ENCODE measurements around the gene UBE2G1. TPM values are rescaled to one million over a fixed set of nuclear protein-coding genes. Genes with fewer than 3 reads are reported as not detected.
"Not testable (repeated sequence)": the region's sequence is repeated elsewhere in the genome, so short reads cannot be mapped to it uniquely, and the experiment has no call there.

The UBE2G1 gene
- total RNA-seq, 1 donor from 2014 or later = 65.1 TPM

DNA sequence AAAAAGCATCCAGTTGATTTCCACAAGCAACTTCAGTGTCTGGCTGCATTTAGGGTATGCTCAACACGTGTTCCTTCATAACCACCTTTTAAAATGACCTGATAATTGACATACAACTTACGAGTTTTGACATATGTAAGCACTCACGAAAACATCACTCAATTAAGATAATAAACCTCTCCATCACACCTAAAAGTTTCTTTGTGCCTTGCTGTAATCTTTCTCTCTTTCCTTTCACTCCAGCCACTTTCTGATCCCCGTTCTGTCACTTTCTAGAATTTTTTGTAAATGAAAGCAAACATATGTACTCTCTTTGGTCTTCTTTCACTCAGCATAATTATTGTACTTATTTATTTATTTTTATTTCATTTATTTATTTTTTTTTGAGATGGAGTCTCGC, 20.7 kb upstream of the UBE2G1 start:
- Mint-ChIP-seq H3K4me3 (ENCODE audit: unreplicated experiment) (no peak overlapping the region), H3K9me3 (ENCODE audit: unreplicated experiment) (no peaks in the 10 kb centered on the region), H3K27me3 (ENCODE audit: unreplicated experiment) (peaks cover 10% of the 10 kb centered on the region), H3K4me1 (ENCODE audit: unreplicated experiment) (no peaks in the 10 kb centered on the region), H3K36me3 (ENCODE audit: unreplicated experiment) (no peaks in the 10 kb centered on the region), H3K27ac (ENCODE audit: unreplicated experiment) (no peak overlapping the region)
- TF ChIP-seq, protein P1, sequence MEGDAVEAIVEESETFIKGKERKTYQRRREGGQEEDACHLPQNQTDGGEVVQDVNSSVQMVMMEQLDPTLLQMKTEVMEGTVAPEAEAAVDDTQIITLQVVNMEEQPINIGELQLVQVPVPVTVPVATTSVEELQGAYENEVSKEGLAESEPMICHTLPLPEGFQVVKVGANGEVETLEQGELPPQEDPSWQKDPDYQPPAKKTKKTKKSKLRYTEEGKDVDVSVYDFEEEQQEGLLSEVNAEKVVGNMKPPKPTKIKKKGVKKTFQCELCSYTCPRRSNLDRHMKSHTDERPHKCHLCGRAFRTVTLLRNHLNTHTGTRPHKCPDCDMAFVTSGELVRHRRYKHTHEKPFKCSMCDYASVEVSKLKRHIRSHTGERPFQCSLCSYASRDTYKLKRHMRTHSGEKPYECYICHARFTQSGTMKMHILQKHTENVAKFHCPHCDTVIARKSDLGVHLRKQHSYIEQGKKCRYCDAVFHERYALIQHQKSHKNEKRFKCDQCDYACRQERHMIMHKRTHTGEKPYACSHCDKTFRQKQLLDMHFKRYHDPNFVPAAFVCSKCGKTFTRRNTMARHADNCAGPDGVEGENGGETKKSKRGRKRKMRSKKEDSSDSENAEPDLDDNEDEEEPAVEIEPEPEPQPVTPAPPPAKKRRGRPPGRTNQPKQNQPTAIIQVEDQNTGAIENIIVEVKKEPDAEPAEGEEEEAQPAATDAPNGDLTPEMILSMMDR (IDR thresholded peaks at IDR 0.05) = no peak
- no peak for DNase-seq (ENCODE audit: extremely low spot score, unreplicated experiment)

DNA sequence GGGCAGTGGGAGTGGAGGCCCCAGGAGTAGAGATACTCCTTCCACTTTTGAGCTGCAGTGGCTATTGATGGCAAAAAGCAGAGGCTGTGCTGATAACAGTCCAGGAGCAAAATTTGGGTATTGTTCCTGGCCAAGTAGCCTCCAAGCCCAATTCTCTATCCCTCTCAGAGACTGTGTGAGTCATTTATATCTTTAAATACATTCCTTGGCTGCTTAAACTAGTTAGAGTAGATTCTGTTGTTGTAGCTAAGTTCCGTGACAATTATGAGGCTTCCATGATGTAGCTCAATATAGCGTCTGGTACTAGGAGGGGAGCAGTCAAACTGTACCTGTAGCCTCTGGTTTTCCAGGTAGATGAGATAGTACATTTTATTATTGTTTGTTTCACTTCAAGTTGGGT, 19.9 kb upstream of the UBE2G1 start:
- Mint-ChIP-seq H3K4me3 (ENCODE audit: unreplicated experiment) (no peak overlapping the region), H3K4me1 (ENCODE audit: unreplicated experiment) (no peaks in the 10 kb centered on the region), H3K27ac (ENCODE audit: unreplicated experiment) (no peak overlapping the region), H3K27me3 (ENCODE audit: unreplicated experiment) (peaks cover 10% of the 10 kb centered on the region), H3K36me3 (ENCODE audit: unreplicated experiment) (no peaks in the 10 kb centered on the region), H3K9me3 (ENCODE audit: unreplicated experiment) (no peaks in the 10 kb centered on the region)
- TF ChIP-seq, protein P1 (IDR thresholded peaks at IDR 0.05) = no peak
- DNase-seq (ENCODE audit: extremely low spot score, unreplicated experiment) = no peak

DNA sequence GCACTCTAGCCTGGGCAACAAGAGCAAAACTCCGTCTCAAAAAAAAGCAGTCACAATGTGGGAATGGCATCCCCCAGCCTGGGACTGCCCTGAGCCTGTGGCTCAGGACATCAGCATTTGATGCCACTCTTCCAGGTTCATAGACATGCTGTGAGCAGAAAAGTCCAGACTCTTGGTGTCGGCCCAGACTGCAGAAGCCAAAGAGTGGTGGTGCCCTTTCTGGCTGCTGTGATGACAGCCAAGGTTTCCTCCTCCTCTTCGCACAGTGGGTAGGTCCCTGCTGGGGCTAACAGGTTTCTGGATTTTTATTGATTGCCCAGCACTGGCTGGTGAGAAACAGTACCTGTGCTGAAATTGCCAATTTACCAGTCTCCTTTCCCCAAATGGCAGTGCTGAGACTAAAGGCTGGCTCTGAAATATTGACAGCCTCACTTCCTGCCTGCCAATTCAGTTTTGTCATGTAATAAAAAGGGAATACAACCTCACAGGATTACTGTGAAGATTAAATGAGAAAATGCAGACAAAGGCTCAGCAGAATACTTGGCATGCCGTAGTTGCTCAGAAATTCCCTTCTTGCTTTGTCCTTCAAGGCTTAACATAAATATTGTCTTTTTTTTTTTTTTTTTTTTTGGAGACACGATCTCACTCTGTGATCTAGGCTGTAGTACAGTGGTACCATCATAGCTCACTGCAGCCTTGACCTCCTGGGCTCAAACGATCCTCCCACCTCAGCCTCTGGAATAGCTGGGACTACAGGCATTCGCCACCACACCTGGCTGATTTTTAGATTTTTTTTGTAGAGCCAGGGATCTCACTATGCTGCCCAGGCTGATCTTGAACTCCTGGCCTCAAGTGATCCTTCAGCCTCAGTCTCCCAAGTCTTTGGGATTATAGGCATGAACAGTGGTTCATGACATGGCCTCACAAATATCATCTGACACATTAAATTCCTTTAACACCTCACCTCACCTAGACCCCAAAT, 15.5 kb upstream of the UBE2G1 start:
- peaks cover 10% of the 10 kb centered on the region for H3K27me3 Mint-ChIP-seq (ENCODE audit: unreplicated experiment)
- H3K4me1 Mint-ChIP-seq (ENCODE audit: unreplicated experiment) = no peaks in the 10 kb centered on the region
- H3K27ac Mint-ChIP-seq (ENCODE audit: unreplicated experiment) = no peak overlapping the region
- no peak overlapping the region for H3K4me3 Mint-ChIP-seq (ENCODE audit: unreplicated experiment)
- H3K36me3 Mint-ChIP-seq (ENCODE audit: unreplicated experiment) = no peaks in the 10 kb centered on the region
- H3K9me3 Mint-ChIP-seq (ENCODE audit: unreplicated experiment) = no peaks in the 10 kb centered on the region
- TF ChIP-seq, protein P1 (IDR thresholded peaks at IDR 0.05) = no peak
- no peak for DNase-seq (ENCODE audit: extremely low spot score, unreplicated experiment)

DNA sequence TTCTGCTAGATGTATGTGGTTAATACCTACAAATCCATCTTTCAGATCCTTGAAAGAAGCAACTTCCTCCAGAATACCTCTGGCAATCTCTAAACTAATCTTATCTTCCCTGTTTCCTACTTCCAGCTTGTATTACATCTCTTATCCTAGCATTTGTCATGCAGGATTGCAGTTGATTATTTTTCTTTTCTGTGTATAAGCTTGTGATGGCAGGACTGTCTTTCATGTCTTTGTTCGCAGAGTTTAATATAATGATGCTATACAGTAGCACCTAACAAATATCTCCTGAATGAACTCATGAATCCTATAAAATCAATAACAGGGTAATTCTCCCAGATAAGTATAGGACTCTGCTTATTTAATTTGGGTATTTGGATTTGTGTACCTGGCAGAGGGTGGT, 12.2 kb upstream of the UBE2G1 start:
- TF ChIP-seq, protein P1 (IDR thresholded peaks at IDR 0.05) = no peak
- Mint-ChIP-seq H3K4me1 (ENCODE audit: unreplicated experiment) (no peaks in the 10 kb centered on the region), H3K27ac (ENCODE audit: unreplicated experiment) (no peak overlapping the region)

GRCh38 chr17:4377247-4377646, 10.8 kb upstream of the UBE2G1 start:
- not testable (repeated sequence) for H3K36me3 Mint-ChIP-seq (ENCODE audit: unreplicated experiment); H3K4me3 Mint-ChIP-seq (ENCODE audit: unreplicated experiment); H3K27ac Mint-ChIP-seq (ENCODE audit: unreplicated experiment); H3K4me1 Mint-ChIP-seq (ENCODE audit: unreplicated experiment); H3K9me3 Mint-ChIP-seq (ENCODE audit: unreplicated experiment); H3K27me3 Mint-ChIP-seq (ENCODE audit: unreplicated experiment); DNase-seq (ENCODE audit: extremely low spot score, unreplicated experiment)

More for the DNA sequence above, 12.2 kb upstream of the UBE2G1 start:
- Mint-ChIP-seq H3K9me3 (ENCODE audit: unreplicated experiment) (no peaks in the 10 kb centered on the region), H3K36me3 (ENCODE audit: unreplicated experiment) (no peaks in the 10 kb centered on the region), H3K4me3 (ENCODE audit: unreplicated experiment) (no peak overlapping the region), H3K27me3 (ENCODE audit: unreplicated experiment) (peaks cover 6% of the 10 kb centered on the region)
- no peak for DNase-seq (ENCODE audit: extremely low spot score, unreplicated experiment)

GRCh38 chr17:4375796-4376440, 9.4 kb upstream of the UBE2G1 start:
- H3K36me3 Mint-ChIP-seq (ENCODE audit: unreplicated experiment); H3K9me3 Mint-ChIP-seq (ENCODE audit: unreplicated experiment); H3K27ac Mint-ChIP-seq (ENCODE audit: unreplicated experiment); H3K4me3 Mint-ChIP-seq (ENCODE audit: unreplicated experiment); H3K4me1 Mint-ChIP-seq (ENCODE audit: unreplicated experiment); DNase-seq (ENCODE audit: extremely low spot score, unreplicated experiment); H3K27me3 Mint-ChIP-seq (ENCODE audit: unreplicated experiment): not testable (repeated sequence)

All from osteocyte (in vitro differentiated cells).